GM19099 (cell line): ENCODE results near the gene FRZB.

ENCODE experiments used
- POLR2A ChIP-seq: IDR thresholded peaks from 3 replicates; pipeline ENCODE4 v1.6.1; 2011; ENCODE audit warnings: low read depth; ENCODE audit not compliant: insufficient read length; ENCODE audit errors: extremely low read depth

FRZB gene

GRCh38 chr2:182864949-182865570, 1.4 kb downstream of the FRZB start:
- no peak for TF ChIP-seq POLR2A

GRCh38 chr2:182863642-182864041, 2.8 kb downstream of the FRZB start:
- no peak for TF ChIP-seq POLR2A

GRCh38 chr2:182862091-182862490, 4.3 kb downstream of the FRZB start:
- TF ChIP-seq POLR2A: no peak

GRCh38 chr2:182860858-182861257, 5.6 kb downstream of the FRZB start:
- no peak for TF ChIP-seq POLR2A

- no peak for TF ChIP-seq POLR2A
Observed at GRCh38 chr2:182858671-182859070, 7.8 kb downstream of the FRZB start.

- TF ChIP-seq POLR2A: no peak
Observed at GRCh38 chr2:182855376-182855775, 11.1 kb downstream of the FRZB start.

- TF ChIP-seq POLR2A: no peak
Observed at GRCh38 chr2:182854375-182855105, 11.9 kb downstream of the FRZB start.

GRCh38 chr2:182852801-182853200, 13.6 kb downstream of the FRZB start:
- no peak for TF ChIP-seq POLR2A

- TF ChIP-seq POLR2A: no peak
Observed at GRCh38 chr2:182852090-182852489, 14.3 kb downstream of the FRZB start.

- no peak for TF ChIP-seq POLR2A
Observed at GRCh38 chr2:182845794-182846417, 20.5 kb downstream of the FRZB start.

- no peak for TF ChIP-seq POLR2A
Observed at GRCh38 chr2:182836451-182836850, 30.0 kb downstream of the FRZB start.

- TF ChIP-seq POLR2A: no peak
Observed at GRCh38 chr2:182834293-182834692, 32.1 kb downstream of the FRZB start.

- no peak for TF ChIP-seq POLR2A
Observed at GRCh38 chr2:182833084-182833854, 33.2 kb downstream of the FRZB start.

GRCh38 chr2:182831921-182832320, 34.5 kb downstream of the FRZB start:
- TF ChIP-seq POLR2A: no peak

- no peak for TF ChIP-seq POLR2A
Observed at GRCh38 chr2:182831101-182831500, 35.3 kb downstream of the FRZB start.
